SK-N-SH (cell line): ENCODE results near the gene TMEM171. TPM values are rescaled to one million over a fixed set of nuclear protein-coding genes. Genes with fewer than 3 reads are reported as not detected.

Experiments
- CTCF ChIA-PET: fragments of 300-600, 350-600 bp; formaldehyde crosslinking; extraction: SDS; loops from one replicate; lab custom pipeline; 2021; lab: Yijun Ruan, JAX
- POLR2A ChIA-PET: fragments of 350-600 bp; sonication (Branson Sonifier 250); formaldehyde crosslinking; extraction: SDS; loops from one replicate; lab custom pipeline; 2020; ENCODE audit warnings: antibody characterized with exemption, inconsistent platforms; lab: Yijun Ruan, JAX
- DNase-seq: peaks from one replicate; pipeline ENCODE4 v3.0.0; 2012
- H2AFZ ChIP-seq: fragments of 200-600 bp; sonication (generic); 2 replicates; pipeline ENCODE4 v1.8.1; 2016; ENCODE audit warnings: antibody characterized with exemption, mild to moderate bottlenecking, low read depth
- H3F3A ChIP-seq: fragments of 200-600 bp; sonication (generic); replicated peaks from 2 replicates; pipeline ENCODE3; 2016; ENCODE audit warnings: antibody characterized with exemption, mild to moderate bottlenecking; ENCODE audit not compliant: insufficient read depth
- H3K27ac ChIP-seq, 2 experiments: fragments of 200-500 bp in 1 of 2; fragments of 200-600 bp in 1 of 2; sonication (Bioruptor generic) in 1 of 2; sonication (generic), shearing (Covaris generic) in 1 of 2; 2 replicates each; pipeline versions ENCODE4 v1.5.1 to v1.6.1; 2014 to 2016; ENCODE audit warnings: low read depth in 2 of 2, inconsistent platforms in 1 of 2, low read length in 1 of 2, mild to moderate bottlenecking in 1 of 2, mixed read lengths in 1 of 2
- H3K27me3 ChIP-seq: fragments of 200-600 bp; sonication (generic), shearing (Covaris generic); 2 replicates; pipeline ENCODE4 v1.6.1; 2016; ENCODE audit warnings: mixed run types; ENCODE audit not compliant: insufficient read depth
- H3K36me3 ChIP-seq, 2 experiments: fragments of 200-500 bp in 1 of 2; fragments of 200-600 bp in 1 of 2; sonication (Bioruptor generic) in 1 of 2; sonication (generic) in 1 of 2; replicated peaks in 1 of 2; 2 replicates each; pipeline versions ENCODE3 to v1.5.1; 2014 to 2016; ENCODE audit warnings: low read length in 1 of 2, mild to moderate bottlenecking in 1 of 2; ENCODE audit not compliant: insufficient read depth in 2 of 2, control insufficient read depth in 1 of 2
- H3K4me1 ChIP-seq, 2 experiments: fragments of 200-500 bp in 1 of 2; fragments of 200-600 bp in 1 of 2; sonication (Bioruptor generic) in 1 of 2; sonication (generic), shearing (Covaris generic) in 1 of 2; 2 replicates each; pipeline versions ENCODE4 v1.5.1 to v1.6.1; 2014 to 2016; ENCODE audit warnings: low read depth in 1 of 2, low read length in 1 of 2, mixed run types in 1 of 2; ENCODE audit not compliant: insufficient read depth in 2 of 2, control insufficient read depth in 1 of 2
- H3K4me2 ChIP-seq: fragments of 200-600 bp; sonication (generic), shearing (Covaris generic); 2 replicates; pipeline ENCODE4 v1.6.1; 2017; ENCODE audit warnings: mixed run types
- H3K4me3 ChIP-seq, 2 experiments: fragments of 200-500 bp in 1 of 2; fragments of 200-600 bp in 1 of 2; sonication (Bioruptor generic) in 1 of 2; sonication (generic), shearing (Covaris generic) in 1 of 2; 2 replicates each; pipeline versions ENCODE4 v1.5.1 to v1.8.1; 2014 to 2016; ENCODE audit warnings: low read depth in 2 of 2, inconsistent platforms in 1 of 2, low read length in 1 of 2, mild to moderate bottlenecking in 1 of 2, mixed read lengths in 1 of 2, moderate library complexity in 1 of 2
- H3K79me2 ChIP-seq: fragments of 200-600 bp; sonication (generic); 2 replicates; pipeline ENCODE4 v1.8.1; 2017; ENCODE audit warnings: mild to moderate bottlenecking; ENCODE audit not compliant: insufficient read depth
- H3K9ac ChIP-seq: fragments of 200-600 bp; sonication (generic); 2 replicates; pipeline ENCODE4 v1.6.1; 2017; ENCODE audit warnings: mixed run types
- H3K9me2 ChIP-seq: fragments of 200-600 bp; sonication (generic); 2 replicates; pipeline ENCODE4 v1.6.1; 2017; ENCODE audit warnings: mixed run types
- H3K9me3 ChIP-seq: fragments of 200-600 bp; sonication (generic); 2 replicates; pipeline ENCODE4 v1.6.1; 2017; ENCODE audit warnings: mixed run types, mild to moderate bottlenecking, moderate library complexity
- H4K20me1 ChIP-seq: fragments of 200-600 bp; sonication (generic); 2 replicates; pipeline ENCODE4 v1.6.1; 2017; ENCODE audit warnings: mild to moderate bottlenecking, mixed run types; ENCODE audit not compliant: insufficient read depth
- CHD2 ChIP-seq: fragments of 150-350 bp; IDR thresholded peaks from 2 replicates; pipeline ENCODE4 v1.6.1; 2018; ENCODE audit warnings: low read length; ENCODE audit not compliant: partially characterized antibody
- ELF1 ChIP-seq: IDR thresholded peaks from 2 replicates; pipeline ENCODE4 v1.4.0; 2012
- EP300 ChIP-seq, 2 experiments: IDR thresholded peaks; 2 replicates each; pipeline versions ENCODE4 v1.4.0 to v1.6.1; 2012; ENCODE audit warnings: borderline replicate concordance in 1 of 2, low read depth in 1 of 2, low read length in 1 of 2
- EZH2phosphoT487 ChIP-seq: fragments of 200-600 bp; sonication (generic); IDR thresholded peaks from 2 replicates; pipeline ENCODE4 v1.6.1; 2017; ENCODE audit warnings: low read depth, mixed run types, mild to moderate bottlenecking, antibody characterized with exemption, moderate library complexity, borderline replicate concordance
- GABPA ChIP-seq: IDR thresholded peaks from 2 replicates; pipeline ENCODE4 v1.4.0; 2012; ENCODE audit warnings: low read depth, mild to moderate bottlenecking
- JUND ChIP-seq: IDR thresholded peaks from 2 replicates; pipeline ENCODE4 v1.4.0; 2012
- MEF2A ChIP-seq: IDR thresholded peaks from 2 replicates; pipeline ENCODE4 v1.4.0; 2012; ENCODE audit warnings: low read depth, borderline replicate concordance
- MXI1 ChIP-seq: IDR thresholded peaks from 2 replicates; pipeline ENCODE4 v1.6.1; 2012; ENCODE audit warnings: mild to moderate bottlenecking, low read depth, low read length, improper control_type of control experiment
- RFX5 ChIP-seq: IDR thresholded peaks from 2 replicates; pipeline ENCODE4 v1.6.1; 2012; ENCODE audit warnings: mild to moderate bottlenecking, improper control_type of control experiment, low read length
- SIN3A ChIP-seq: IDR thresholded peaks from 2 replicates; pipeline ENCODE4 v1.6.1; 2012; ENCODE audit warnings: low read depth, mild to moderate bottlenecking, low read length, moderate library complexity, borderline replicate concordance
- TAF1 ChIP-seq: IDR thresholded peaks from 2 replicates; pipeline ENCODE4 v1.6.1; 2012; ENCODE audit warnings: low read depth, mild to moderate bottlenecking, low read length, moderate library complexity, borderline replicate concordance
- TEAD4 ChIP-seq: IDR thresholded peaks from 2 replicates; pipeline ENCODE4 v1.4.0; 2012; ENCODE audit warnings: mild to moderate bottlenecking, borderline replicate concordance; ENCODE audit not compliant: insufficient read depth
- YY1 ChIP-seq: IDR thresholded peaks from 2 replicates; pipeline ENCODE4 v1.4.0; 2012; ENCODE audit warnings: low read depth, mild to moderate bottlenecking
- WGBS: methylation state at CpG from one replicate; pipeline ENCODE4 v1.1.6; 2017; ENCODE audit warnings: low lambda C conversion rate; 5-methylcytosine and 5-hydroxymethylcytosine counted together
- polyA plus RNA-seq, 3 experiments: library from polyadenylated mRNA; depleted of rRNA; stranded (reverse); fragments of >200 nt; gene quantifications; 2 replicates each; pipeline ENCODE4 v1.2.3, GENCODE V29; 2012
- TF ChIP-seq, protein P1 (sequence below): IDR thresholded peaks from 2 replicates; pipeline ENCODE4 v1.6.1; 2012; ENCODE audit warnings: mild to moderate bottlenecking, low read depth, low read length, moderate library complexity
- TF ChIP-seq, protein P2 (sequence below): fragments of 150-350 bp; IDR thresholded peaks from 2 replicates; pipeline ENCODE4 v1.6.1; 2017; ENCODE audit warnings: antibody characterized with exemption, low read length, low read depth, borderline replicate concordance
- TF ChIP-seq, protein P3 (sequence below): fragments of 200-600 bp; sonication (generic); IDR thresholded peaks from 2 replicates; pipeline ENCODE4 v1.6.1; 2017; ENCODE audit warnings: antibody characterized with exemption, mild to moderate bottlenecking, moderate library complexity
- TF ChIP-seq, protein P4 (sequence below): fragments of 150-350 bp; IDR thresholded peaks from 2 replicates; pipeline ENCODE4 v1.6.1; 2016; ENCODE audit warnings: mild to moderate bottlenecking, low read depth, low read length
- TF ChIP-seq, protein P5 (sequence below): IDR thresholded peaks from 2 replicates; pipeline ENCODE4 v1.4.0; 2012; ENCODE audit warnings: low read depth, borderline replicate concordance

Gene TMEM171
- polyA plus RNA-seq, 1 of the 3 experiments (the other 2 are of a cell fraction), result 7.6 TPM

DNA sequence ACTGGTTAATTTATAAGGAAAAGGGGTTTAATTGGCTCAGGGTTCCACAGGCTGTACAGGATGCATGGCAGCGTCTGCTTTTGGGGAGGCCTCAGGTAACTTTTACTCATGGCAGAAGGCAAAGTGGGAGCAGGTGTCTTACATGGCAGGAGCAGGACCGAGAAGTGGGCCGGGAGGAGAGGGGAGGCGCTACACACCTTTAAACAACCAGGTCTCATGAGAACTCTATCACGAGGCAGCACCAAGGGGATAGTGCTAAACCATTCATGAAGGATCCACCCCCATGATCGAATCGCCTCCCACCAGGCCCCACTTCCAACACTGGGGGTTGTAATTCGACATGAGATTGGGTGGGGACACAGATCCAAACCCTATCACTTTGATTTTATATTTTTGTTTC, 21.7 kb downstream of the TMEM171 start (continued):
- TF ChIP-seq, protein P1, sequence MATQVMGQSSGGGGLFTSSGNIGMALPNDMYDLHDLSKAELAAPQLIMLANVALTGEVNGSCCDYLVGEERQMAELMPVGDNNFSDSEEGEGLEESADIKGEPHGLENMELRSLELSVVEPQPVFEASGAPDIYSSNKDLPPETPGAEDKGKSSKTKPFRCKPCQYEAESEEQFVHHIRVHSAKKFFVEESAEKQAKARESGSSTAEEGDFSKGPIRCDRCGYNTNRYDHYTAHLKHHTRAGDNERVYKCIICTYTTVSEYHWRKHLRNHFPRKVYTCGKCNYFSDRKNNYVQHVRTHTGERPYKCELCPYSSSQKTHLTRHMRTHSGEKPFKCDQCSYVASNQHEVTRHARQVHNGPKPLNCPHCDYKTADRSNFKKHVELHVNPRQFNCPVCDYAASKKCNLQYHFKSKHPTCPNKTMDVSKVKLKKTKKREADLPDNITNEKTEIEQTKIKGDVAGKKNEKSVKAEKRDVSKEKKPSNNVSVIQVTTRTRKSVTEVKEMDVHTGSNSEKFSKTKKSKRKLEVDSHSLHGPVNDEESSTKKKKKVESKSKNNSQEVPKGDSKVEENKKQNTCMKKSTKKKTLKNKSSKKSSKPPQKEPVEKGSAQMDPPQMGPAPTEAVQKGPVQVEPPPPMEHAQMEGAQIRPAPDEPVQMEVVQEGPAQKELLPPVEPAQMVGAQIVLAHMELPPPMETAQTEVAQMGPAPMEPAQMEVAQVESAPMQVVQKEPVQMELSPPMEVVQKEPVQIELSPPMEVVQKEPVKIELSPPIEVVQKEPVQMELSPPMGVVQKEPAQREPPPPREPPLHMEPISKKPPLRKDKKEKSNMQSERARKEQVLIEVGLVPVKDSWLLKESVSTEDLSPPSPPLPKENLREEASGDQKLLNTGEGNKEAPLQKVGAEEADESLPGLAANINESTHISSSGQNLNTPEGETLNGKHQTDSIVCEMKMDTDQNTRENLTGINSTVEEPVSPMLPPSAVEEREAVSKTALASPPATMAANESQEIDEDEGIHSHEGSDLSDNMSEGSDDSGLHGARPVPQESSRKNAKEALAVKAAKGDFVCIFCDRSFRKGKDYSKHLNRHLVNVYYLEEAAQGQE, result no peak
- TF ChIP-seq EP300 (IDR thresholded peaks at IDR 0.05; ENCODE audit: borderline replicate concordance in 1 of 2, low read depth in 1 of 2, low read length in 1 of 2) (no peak), MXI1 (no peak), TEAD4 (no peak), GABPA (no peak), CHD2 (no peak), SIN3A (no peak)
- TF ChIP-seq, protein P2, sequence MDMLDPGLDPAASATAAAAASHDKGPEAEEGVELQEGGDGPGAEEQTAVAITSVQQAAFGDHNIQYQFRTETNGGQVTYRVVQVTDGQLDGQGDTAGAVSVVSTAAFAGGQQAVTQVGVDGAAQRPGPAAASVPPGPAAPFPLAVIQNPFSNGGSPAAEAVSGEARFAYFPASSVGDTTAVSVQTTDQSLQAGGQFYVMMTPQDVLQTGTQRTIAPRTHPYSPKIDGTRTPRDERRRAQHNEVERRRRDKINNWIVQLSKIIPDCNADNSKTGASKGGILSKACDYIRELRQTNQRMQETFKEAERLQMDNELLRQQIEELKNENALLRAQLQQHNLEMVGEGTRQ, result no peak

DNA sequence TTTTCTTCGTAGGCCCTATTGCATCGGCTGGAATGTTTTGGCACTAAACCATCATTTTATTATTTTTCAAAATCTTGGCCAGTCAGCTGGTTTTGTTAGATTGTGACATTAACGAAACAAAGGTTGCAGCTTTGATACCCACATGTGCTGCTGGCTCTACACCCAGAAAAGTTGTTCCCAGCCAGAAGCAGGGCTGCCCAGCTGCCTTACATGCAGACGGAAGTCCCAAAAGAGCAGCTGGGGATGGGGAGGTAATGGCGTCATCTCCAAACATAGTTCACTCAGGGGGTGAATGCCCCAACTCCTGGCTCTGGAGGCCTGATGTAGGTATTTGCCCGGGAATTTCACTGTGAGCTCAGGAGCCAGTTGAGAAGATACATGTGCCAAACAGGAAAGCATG, 23.3 kb downstream of the TMEM171 start:
- no peak for TF ChIP-seq TEAD4
- TF ChIP-seq EP300 (IDR thresholded peaks at IDR 0.05; ENCODE audit: borderline replicate concordance in 1 of 2, low read depth in 1 of 2, low read length in 1 of 2), result no peak
- no peak for TF ChIP-seq MEF2A
- no peak for TF ChIP-seq CHD2
- TF ChIP-seq ELF1, result no peak
- no peak for TF ChIP-seq JUND
- TF ChIP-seq YY1, result no peak
- DNase-seq, result no peak
- Histone ChIP-seq H3K4me3 (no peak overlapping the region), H3K79me2 (no peaks in the 10 kb centered on the region), H3K4me1 (no peaks in the 10 kb centered on the region), H3K4me2 (no peak overlapping the region), H3K9me3 (no peaks in the 10 kb centered on the region), H3K36me3 (no peaks in the 10 kb centered on the region), H3F3A (no peaks in the 10 kb centered on the region), H4K20me1 (no peaks in the 10 kb centered on the region), H3K9me2 (no peaks in the 10 kb centered on the region), H3K27me3 (no peaks in the 10 kb centered on the region), H3K27ac (no peak overlapping the region), H3K9ac (no peak overlapping the region), H2AFZ (no peak overlapping the region)
- ChIA-PET POLR2A (no interaction called here), CTCF (no interaction called here)
- 78% methylated on average over 6 of the region's 6 CpGs for WGBS

DNA sequence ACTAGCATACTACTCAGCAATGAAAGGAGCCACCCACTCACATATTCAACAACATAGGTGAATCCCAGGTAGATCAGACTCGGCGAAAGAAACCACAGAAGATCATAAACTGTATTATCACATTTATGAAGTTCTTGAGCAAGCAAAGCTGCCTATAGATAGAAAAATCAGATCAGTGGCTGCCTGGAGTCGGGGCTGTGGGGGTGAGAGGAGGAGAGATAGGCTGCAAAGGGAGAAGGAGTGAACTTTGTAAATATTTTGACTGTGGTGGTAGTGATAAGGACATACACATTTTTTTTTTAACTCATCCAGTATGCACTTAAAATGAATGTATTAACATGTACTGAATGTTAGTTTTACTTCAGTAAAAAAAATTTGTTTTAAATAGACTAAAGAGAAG, 29.2 kb downstream of the TMEM171 start:
- no peak for DNase-seq
- Histone ChIP-seq H4K20me1 (no peaks in the 10 kb centered on the region), H3K9me3 (no peaks in the 10 kb centered on the region), H2AFZ (no peak overlapping the region), H3K27me3 (no peaks in the 10 kb centered on the region), H3F3A (no peaks in the 10 kb centered on the region), H3K9ac (no peak overlapping the region), H3K27ac (no peak overlapping the region), H3K9me2 (no peaks in the 10 kb centered on the region), H3K79me2 (no peaks in the 10 kb centered on the region), H3K4me3 (no peak overlapping the region), H3K4me1 (no peaks in the 10 kb centered on the region), H3K4me2 (no peak overlapping the region), H3K36me3 (no peaks in the 10 kb centered on the region)
- WGBS, result 28% methylated on average over 3 of the region's 3 CpGs
- CTCF ChIA-PET, result no interaction called here
- POLR2A ChIA-PET, result no interaction called here
- TF ChIP-seq RFX5 (no peak), JUND (no peak), TAF1 (no peak), EZH2phosphoT487 (no peak), YY1 (no peak)
- TF ChIP-seq, protein P3, sequence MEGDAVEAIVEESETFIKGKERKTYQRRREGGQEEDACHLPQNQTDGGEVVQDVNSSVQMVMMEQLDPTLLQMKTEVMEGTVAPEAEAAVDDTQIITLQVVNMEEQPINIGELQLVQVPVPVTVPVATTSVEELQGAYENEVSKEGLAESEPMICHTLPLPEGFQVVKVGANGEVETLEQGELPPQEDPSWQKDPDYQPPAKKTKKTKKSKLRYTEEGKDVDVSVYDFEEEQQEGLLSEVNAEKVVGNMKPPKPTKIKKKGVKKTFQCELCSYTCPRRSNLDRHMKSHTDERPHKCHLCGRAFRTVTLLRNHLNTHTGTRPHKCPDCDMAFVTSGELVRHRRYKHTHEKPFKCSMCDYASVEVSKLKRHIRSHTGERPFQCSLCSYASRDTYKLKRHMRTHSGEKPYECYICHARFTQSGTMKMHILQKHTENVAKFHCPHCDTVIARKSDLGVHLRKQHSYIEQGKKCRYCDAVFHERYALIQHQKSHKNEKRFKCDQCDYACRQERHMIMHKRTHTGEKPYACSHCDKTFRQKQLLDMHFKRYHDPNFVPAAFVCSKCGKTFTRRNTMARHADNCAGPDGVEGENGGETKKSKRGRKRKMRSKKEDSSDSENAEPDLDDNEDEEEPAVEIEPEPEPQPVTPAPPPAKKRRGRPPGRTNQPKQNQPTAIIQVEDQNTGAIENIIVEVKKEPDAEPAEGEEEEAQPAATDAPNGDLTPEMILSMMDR, result no peak
- TF ChIP-seq, protein P4, sequence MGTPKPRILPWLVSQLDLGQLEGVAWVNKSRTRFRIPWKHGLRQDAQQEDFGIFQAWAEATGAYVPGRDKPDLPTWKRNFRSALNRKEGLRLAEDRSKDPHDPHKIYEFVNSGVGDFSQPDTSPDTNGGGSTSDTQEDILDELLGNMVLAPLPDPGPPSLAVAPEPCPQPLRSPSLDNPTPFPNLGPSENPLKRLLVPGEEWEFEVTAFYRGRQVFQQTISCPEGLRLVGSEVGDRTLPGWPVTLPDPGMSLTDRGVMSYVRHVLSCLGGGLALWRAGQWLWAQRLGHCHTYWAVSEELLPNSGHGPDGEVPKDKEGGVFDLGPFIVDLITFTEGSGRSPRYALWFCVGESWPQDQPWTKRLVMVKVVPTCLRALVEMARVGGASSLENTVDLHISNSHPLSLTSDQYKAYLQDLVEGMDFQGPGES, result no peak
- TF ChIP-seq, protein P5, sequence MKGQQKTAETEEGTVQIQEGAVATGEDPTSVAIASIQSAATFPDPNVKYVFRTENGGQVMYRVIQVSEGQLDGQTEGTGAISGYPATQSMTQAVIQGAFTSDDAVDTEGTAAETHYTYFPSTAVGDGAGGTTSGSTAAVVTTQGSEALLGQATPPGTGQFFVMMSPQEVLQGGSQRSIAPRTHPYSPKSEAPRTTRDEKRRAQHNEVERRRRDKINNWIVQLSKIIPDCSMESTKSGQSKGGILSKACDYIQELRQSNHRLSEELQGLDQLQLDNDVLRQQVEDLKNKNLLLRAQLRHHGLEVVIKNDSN, result no peak
